ENCODE measurements around the gene WWOX. TPM values are rescaled to one million over a fixed set of nuclear protein-coding genes. Genes with fewer than 3 reads are reported as not detected.

WWOX gene
- total RNA-seq, 1 donor from 2014 or later: 9.5 TPM

GRCh38 chr16:78464833-78465232 is 365.4 kb downstream of the WWOX start:
- DNase-seq (ENCODE audit: low read depth in 2 of 2): no peak

GRCh38 chr16:78465730-78466129 is 366.3 kb downstream of the WWOX start:
- DNase-seq (ENCODE audit: low read depth in 2 of 2): no peak

DNA sequence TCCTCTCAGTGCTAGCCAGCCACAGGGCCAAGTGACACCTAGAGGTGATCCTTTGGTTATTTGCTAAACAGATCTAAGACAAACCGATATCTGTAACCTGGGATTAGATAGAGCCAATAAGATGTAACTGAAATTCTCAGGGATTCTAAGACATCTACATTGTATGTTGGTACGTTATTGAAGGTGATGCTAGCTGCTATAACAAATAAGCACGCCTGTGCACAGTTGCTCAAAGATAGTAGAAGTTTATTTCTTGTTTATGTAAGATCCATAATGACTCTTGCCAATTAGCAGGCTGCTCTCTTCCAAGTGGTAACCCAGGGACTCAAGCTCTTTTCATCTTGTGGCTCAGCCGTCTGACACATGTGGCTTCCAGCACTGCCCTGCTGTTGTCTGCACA is 370.3 kb downstream of the WWOX start:
- no peak for DNase-seq (ENCODE audit: low read depth in 2 of 2)

GRCh38 chr16:78473031-78473699 is 373.7 kb downstream of the WWOX start:
- DNase-seq (ENCODE audit: low read depth in 2 of 2): no peak

GRCh38 chr16:78474762-78475161 is 375.3 kb downstream of the WWOX start:
- DNase-seq (ENCODE audit: low read depth in 2 of 2): no peak

DNA sequence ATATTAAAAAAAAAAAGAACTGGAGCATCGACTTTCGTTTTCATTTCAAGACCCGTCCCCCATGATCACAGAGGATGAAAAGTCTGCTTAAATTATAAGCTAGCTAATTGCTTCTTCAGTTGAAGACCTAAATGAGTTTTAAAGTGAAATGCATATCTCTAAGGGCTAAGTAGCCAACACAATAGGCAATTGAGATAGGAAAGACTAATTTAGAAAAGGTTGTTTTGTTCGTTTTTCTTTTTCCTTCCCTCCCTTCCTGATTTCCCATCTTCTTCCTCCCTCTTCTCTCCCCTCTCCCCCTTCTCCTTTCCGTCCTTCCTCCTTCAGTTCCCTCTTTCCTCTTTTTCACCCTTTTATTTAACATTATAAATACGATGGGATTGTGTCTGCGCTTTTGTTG is 377.2 kb downstream of the WWOX start:
- no peak for DNase-seq (ENCODE audit: low read depth in 2 of 2)

DNA sequence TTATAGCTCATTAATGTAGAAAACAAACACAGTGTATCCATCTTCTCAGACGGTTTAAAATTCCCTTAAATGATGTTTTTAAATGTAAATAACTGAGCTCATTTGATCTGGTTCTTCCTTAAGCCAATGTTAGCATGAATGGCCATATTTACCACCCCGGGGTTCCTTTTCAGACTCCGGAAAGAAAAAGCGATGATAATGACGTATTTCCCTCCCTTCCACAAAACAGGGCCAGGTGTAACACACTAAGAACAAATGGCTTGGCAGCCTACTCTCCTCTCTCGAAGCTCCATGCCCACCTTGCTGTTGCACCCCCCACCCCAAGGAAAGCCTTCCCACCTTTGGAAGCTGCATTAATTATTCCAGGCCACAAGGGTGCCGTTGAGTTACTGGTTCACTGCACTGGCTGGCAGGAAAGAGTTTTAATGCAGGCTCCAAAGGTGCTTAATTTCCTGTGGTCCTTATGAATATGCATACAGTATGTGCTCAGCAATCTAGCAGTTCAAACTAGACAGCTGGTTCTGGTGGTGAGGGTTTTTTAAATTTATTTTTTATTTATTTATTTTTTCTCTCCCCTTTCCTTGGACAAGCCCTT is 378.9 kb downstream of the WWOX start:
- no peak for DNase-seq (ENCODE audit: low read depth in 2 of 2)

GRCh38 chr16:78479723-78480122 is 380.3 kb downstream of the WWOX start:
- no peak for DNase-seq (ENCODE audit: low read depth in 2 of 2)

DNA sequence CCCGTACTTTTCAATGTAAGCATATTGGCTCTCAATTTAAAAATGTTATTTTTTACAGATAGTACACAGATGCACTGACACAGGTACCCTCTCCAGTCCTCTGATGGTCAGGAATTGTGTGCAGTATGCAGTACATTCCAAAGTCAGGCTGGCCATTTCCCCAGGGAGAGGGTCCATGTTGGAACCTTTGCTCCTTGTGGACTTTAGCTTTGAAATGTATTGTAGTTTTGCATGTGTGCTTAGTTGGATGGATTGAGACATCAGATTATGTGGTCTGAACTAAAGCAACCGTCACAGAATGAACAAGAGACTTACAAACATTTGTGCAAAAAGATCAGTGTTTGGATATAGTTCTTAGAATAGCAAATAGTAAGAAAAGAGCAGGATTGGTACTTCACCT is 381.1 kb downstream of the WWOX start:
- no peak for DNase-seq (ENCODE audit: low read depth in 2 of 2)

DNA sequence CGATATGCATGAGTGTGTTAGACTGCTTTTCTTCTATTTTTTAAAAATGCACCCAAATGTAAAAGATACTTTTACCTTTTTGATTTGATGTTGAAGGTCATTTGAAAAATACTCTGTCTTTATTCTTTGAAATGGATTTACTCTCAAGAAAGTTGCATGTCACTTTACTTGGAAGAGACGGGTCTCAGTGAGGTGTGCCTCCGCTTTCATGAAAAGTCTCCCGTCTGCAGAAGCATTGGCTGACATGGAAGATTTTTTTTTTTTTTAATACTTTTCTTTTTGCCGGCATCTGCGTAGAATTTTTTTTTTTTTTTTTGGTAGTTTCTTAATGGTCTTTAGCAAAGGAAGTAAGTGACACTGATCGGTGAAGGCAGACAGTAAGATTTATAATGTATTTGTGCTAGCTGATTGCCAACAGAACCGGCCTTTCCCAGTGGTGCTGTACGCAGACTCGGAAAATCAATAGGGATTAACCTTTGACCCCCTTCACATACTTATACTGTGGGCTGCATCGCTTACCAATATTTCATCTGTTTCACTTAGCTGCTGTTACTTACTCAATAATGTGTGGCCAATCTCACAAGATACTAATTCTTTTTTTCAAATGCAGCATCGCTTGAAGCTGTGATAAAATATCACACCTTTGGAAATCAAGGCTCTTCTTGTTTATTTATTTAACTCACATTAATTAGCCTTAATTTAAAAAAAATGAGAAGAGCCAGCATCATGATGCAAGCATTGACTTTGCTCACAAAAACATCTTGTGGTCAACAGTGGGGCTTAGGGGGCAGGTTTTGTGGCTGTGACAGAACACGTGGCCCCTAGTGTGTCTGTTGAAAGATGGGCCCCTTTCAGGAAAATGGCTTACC is 383.9 kb downstream of the WWOX start:
- no peak for DNase-seq (ENCODE audit: low read depth in 2 of 2)

DNA sequence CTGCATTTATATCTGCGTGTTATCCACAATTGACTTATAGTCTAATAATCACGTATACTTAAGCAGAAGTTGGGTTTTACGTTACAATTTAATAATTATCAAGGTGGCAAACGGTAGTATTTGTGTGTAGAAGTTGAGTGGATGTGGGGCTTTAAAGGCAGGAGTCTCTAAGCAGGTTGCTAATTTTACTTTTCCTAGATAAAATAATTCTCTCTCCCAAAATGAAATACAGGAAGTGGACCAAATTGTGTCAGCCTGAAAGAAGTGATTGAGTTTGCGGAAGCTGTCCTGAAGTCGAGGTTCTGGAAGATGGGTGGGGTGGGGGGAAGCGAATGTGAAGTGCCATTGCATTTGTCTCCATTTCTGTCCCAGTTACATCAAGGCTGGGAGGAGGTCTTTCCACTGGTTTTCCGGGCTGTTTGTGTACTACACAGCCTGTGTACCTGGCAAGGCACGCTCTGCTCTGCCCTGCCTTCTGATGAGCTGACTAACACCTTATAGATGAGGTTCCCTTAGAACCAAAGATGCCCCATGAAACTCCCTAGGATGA is 385.1 kb downstream of the WWOX start:
- no peak for DNase-seq (ENCODE audit: low read depth in 2 of 2)

GRCh38 chr16:78485188-78485916 is 385.9 kb downstream of the WWOX start:
- no peak for DNase-seq (ENCODE audit: low read depth in 2 of 2)

DNA sequence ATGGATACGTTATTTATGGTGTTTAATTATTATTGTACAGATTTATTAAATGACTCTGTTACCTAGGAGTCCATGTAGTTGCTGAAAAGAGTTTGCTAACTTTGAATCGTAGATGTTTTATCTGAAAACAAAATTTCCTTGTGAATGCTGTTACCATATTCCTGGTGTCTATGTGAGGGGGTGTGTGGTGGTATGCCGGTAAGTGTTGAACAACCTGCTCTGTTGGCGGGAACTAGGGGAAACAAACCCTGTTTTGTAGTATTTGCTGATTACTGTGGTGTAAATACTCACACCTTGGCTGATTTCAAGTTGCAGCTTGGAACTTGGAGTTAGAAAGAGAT is 386.4 kb downstream of the WWOX start:
- DNase-seq (ENCODE audit: low read depth in 2 of 2): no peak

- DNase-seq (ENCODE audit: low read depth in 2 of 2): no peak
Observed at GRCh38 chr16:78487471-78487870, 388.0 kb downstream of the WWOX start.

DNA sequence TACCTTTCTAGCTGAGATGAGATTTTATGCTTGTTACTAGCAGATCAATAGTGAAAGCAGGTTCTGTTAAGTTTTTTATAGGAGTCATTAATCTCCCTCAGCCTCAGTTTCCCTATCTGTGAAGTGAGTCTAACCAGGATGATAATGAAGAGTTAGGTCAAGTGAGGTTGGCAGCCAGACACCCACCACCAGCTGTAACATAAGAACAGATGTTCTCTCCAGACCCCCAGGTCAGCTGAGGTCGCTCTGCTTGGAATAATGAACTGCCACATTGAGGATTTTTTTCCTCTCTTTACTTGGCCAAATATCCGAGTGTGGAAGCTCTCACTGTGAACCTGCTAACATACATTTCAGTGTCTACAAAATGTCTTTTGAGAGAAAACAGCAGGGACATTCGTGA is 389.6 kb downstream of the WWOX start:
- DNase-seq (ENCODE audit: low read depth in 2 of 2): no peak

- DNase-seq (ENCODE audit: low read depth in 2 of 2): no peak
Observed at GRCh38 chr16:78489631-78490030, 390.2 kb downstream of the WWOX start.

GRCh38 chr16:78490431-78490830 is 391.0 kb downstream of the WWOX start:
- no peak for DNase-seq (ENCODE audit: low read depth in 2 of 2)

GRCh38 chr16:78490847-78491246 is 391.4 kb downstream of the WWOX start:
- no peak for DNase-seq (ENCODE audit: low read depth in 2 of 2)

DNA sequence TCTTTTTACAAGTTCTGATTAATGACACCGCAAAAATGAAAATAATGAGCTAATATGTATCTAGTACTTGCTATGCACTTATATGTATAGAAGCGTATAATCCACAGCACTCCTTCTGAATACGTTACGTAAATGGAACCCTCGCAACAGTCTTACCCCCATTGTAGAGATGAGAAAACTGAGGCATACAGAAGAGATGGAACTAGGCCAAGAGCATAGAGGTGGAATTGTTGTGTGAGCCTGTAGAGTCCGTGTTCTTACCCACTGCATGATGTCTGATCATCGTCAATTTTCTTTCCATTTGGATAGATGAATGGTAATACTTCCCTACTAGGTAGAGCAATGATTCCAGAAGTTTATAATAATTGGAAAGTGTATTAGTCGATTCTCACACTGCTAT is 394.1 kb downstream of the WWOX start:
- DNase-seq (ENCODE audit: low read depth in 2 of 2): no peak

DNA sequence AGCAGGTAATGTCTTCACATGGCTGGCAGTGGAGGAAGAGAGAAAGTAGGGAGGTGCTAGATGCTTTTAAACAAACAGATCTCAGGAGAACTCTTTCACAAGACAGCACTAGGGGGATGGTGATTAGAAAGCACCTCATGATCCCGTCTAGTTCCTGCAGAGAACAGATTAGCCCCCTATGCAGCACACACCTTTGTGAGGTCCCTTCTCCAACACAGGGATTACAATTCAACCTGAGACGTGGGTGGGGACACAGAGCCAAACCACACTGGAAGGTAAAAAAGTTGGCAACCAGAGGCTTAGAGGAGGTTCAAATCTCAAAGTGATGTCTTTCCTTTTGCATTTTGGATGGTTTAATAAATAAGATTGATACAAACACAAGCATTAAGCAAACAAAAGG is 394.7 kb downstream of the WWOX start:
- no peak for DNase-seq (ENCODE audit: low read depth in 2 of 2)

GRCh38 chr16:78494674-78495073 is 395.2 kb downstream of the WWOX start:
- no peak for DNase-seq (ENCODE audit: low read depth in 2 of 2)

GRCh38 chr16:78496189-78496588 is 396.7 kb downstream of the WWOX start:
- DNase-seq (ENCODE audit: low read depth in 2 of 2): no peak
